GM12875 (cell line): ENCODE data around the gene PNPLA7.
"Not testable (repeated sequence)": the region's sequence is repeated elsewhere in the genome, so short reads cannot be mapped to it uniquely, and the experiment has no call there.

Experiments used
- H3K4me3 ChIP-seq: one replicate; pipeline ENCODE4 v1.5.1; 2011; ENCODE audit warnings: low read depth, low read length, control low read depth
- CTCF ChIP-seq: IDR thresholded peaks from 2 replicates; pipeline ENCODE4 v1.5.1; 2011; ENCODE audit warnings: low read depth, mild to moderate bottlenecking, control low read depth, inconsistent platforms, low read length, moderate library complexity, borderline replicate concordance; ENCODE audit not compliant: insufficient read depth

Gene PNPLA7

GRCh38 chr9:137556069-137556838, 6.1 kb upstream of the PNPLA7 start:
- TF ChIP-seq CTCF = no peak
- no peak overlapping the region for H3K4me3 ChIP-seq

- TF ChIP-seq CTCF = no peak
- H3K4me3 ChIP-seq = no peak overlapping the region
Observed at GRCh38 chr9:137555179-137555578, 5.0 kb upstream of the PNPLA7 start.

GRCh38 chr9:137554349-137554748, 4.1 kb upstream of the PNPLA7 start:
- H3K4me3 ChIP-seq = no peak overlapping the region
- no peak for TF ChIP-seq CTCF

- H3K4me3 ChIP-seq = not testable (repeated sequence)
Observed at GRCh38 chr9:137553654-137554053, 3.5 kb upstream of the PNPLA7 start.

- peak overlapping the region; percentile 66 for H3K4me3 ChIP-seq
- no peak for TF ChIP-seq CTCF
Observed at GRCh38 chr9:137552022-137552768, 2.0 kb upstream of the PNPLA7 start.

- H3K4me3 ChIP-seq = peak within 1 kb of the TSS; percentile 69
- TF ChIP-seq CTCF = peak; percentile 57
Observed at GRCh38 chr9:137551264-137552021, 1.2 kb upstream of the PNPLA7 start, which contains the start of gene MRPL41. Gene MRPL41, plus strand, starts transcription at chr9:137551879. Its CDS starts 203 bp downstream, at chr9:137552082.

- peak overlapping the region; percentile 69 for H3K4me3 ChIP-seq
Observed at GRCh38 chr9:137550958-137551263, 709 bp upstream of the PNPLA7 start.
